Astrocyte of the cerebellum (primary cell): ENCODE data around the gene AKT1S1.

Experiments
- DNase-seq: peaks from one replicate; pipeline ENCODE4 v3.0.0-alpha.2; 2011; ENCODE audit warnings: low read depth
- H3K4me3 ChIP-seq: 2 replicates; pipeline ENCODE4 v1.5.1; 2011; ENCODE audit warnings: mild to moderate bottlenecking, low read depth, low read length, moderate library complexity
- CTCF ChIP-seq: IDR thresholded peaks from 2 replicates; pipeline ENCODE4 v1.5.1; 2012; ENCODE audit warnings: low read length, low read depth, moderate library complexity, mild to moderate bottlenecking; ENCODE audit errors: missing control alignments
- in situ Hi-C: cut with HindIII; loops from 2 replicates; pipeline ENCODE4 v1.10.0; 2017; ENCODE audit warnings: low sequenced_read_pairs

AKT1S1 gene

DNA sequence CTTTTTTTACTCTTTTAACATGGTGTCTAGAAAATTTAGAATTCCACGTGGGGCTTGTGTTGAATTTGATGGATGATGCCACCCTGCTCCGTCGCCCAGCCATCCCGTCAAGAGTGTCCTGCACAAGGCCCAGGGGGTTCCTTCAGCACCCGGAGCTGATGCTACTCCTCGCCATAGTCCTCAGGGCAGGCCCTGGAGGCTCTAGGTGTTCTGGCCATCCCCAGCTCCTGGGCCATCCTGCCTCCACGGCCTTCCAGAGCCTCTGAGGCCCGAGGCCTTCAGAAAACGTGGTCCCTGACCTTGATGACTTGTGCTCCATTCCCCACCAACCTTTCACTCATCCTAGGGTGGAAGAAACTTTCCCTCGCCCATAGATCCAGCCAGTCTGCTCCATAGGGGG, 3.3 kb downstream of the AKT1S1 start:
- H3K4me3 ChIP-seq = no peak overlapping the region
- DNase-seq = no peak
- in situ Hi-C loops = no loop called here
- no peak for TF ChIP-seq CTCF

GRCh38 chr19:49873129-49873521, 4.0 kb downstream of the AKT1S1 start:
- in situ Hi-C loops = no loop called here
- no peak for DNase-seq
- H3K4me3 ChIP-seq = no peak overlapping the region
- TF ChIP-seq CTCF = no peak

- in situ Hi-C loops = no loop called here
- no peak for TF ChIP-seq CTCF
- H3K4me3 ChIP-seq = no peak overlapping the region
- DNase-seq = no peak
Observed at GRCh38 chr19:49872245-49873128, 4.7 kb downstream of the AKT1S1 start.

- H3K4me3 ChIP-seq = no peak overlapping the region
- no peak for TF ChIP-seq CTCF
- DNase-seq = no peak
- in situ Hi-C loops = no loop called here
Observed at GRCh38 chr19:49871349-49871985, 5.7 kb downstream of the AKT1S1 start.

GRCh38 chr19:49870309-49870901, 6.8 kb downstream of the AKT1S1 start:
- no peak for DNase-seq
- peak overlapping the region; percentile 45 for H3K4me3 ChIP-seq
- TF ChIP-seq CTCF = no peak
- in situ Hi-C loops = no loop called here

- H3K4me3 ChIP-seq = peak overlapping the region; percentile 45
- in situ Hi-C loops = no loop called here
- peak; percentile 100 for DNase-seq
- TF ChIP-seq CTCF = no peak
Observed at GRCh38 chr19:49869484-49870308, 7.5 kb downstream of the AKT1S1 start.
